AG04449 (cell line): ENCODE measurements around the gene DCDC2.

Experiments used
- CTCF ChIA-PET: fragments of 350-600 bp; formaldehyde crosslinking; extraction: SDS; loops from one replicate; lab custom pipeline; 2021; ENCODE audit warnings: antibody characterized with exemption; lab: Yijun Ruan, JAX
- POLR2A ChIA-PET: fragments of 400-600, 350-600 bp; formaldehyde crosslinking; extraction: SDS; loops from one replicate; lab custom pipeline; 2020; ENCODE audit warnings: antibody characterized with exemption, inconsistent platforms; lab: Yijun Ruan, JAX
- DNase-seq: peaks from one replicate; pipeline ENCODE4 v3.0.0-alpha.2; 2010; ENCODE audit warnings: low read depth, low spot score
- H3K4me3 ChIP-seq: 2 replicates; pipeline ENCODE4 v1.5.1; 2011; ENCODE audit warnings: low read depth, mild to moderate bottlenecking, control low read depth, low read length
- TF ChIP-seq, protein P1 (sequence below): IDR thresholded peaks from one replicate; pipeline ENCODE4 v1.5.1; 2011; ENCODE audit warnings: mild to moderate bottlenecking, moderate library complexity, low read length, control low read depth, inconsistent platforms; ENCODE audit not compliant: insufficient read depth; ENCODE audit errors: missing control alignments

Gene DCDC2

GRCh38 chr6:24229696-24230405 lies 128.0 kb downstream of the DCDC2 start:
- CTCF ChIA-PET, result no interaction called here
- DNase-seq, result no peak
- no peak overlapping the region for H3K4me3 ChIP-seq
- TF ChIP-seq, protein P1, sequence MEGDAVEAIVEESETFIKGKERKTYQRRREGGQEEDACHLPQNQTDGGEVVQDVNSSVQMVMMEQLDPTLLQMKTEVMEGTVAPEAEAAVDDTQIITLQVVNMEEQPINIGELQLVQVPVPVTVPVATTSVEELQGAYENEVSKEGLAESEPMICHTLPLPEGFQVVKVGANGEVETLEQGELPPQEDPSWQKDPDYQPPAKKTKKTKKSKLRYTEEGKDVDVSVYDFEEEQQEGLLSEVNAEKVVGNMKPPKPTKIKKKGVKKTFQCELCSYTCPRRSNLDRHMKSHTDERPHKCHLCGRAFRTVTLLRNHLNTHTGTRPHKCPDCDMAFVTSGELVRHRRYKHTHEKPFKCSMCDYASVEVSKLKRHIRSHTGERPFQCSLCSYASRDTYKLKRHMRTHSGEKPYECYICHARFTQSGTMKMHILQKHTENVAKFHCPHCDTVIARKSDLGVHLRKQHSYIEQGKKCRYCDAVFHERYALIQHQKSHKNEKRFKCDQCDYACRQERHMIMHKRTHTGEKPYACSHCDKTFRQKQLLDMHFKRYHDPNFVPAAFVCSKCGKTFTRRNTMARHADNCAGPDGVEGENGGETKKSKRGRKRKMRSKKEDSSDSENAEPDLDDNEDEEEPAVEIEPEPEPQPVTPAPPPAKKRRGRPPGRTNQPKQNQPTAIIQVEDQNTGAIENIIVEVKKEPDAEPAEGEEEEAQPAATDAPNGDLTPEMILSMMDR, result no peak
- POLR2A ChIA-PET, result no interaction called here

- no peak overlapping the region for H3K4me3 ChIP-seq
- DNase-seq, result no peak
- POLR2A ChIA-PET, result no interaction called here
- CTCF ChIA-PET, result no interaction called here
- TF ChIP-seq, protein P1, result no peak
These were observed 129.1 kb downstream of the DCDC2 start for GRCh38 chr6:24228681-24229255.

GRCh38 chr6:24228123-24228522 lies 129.7 kb downstream of the DCDC2 start:
- ChIA-PET CTCF (no interaction called here), POLR2A (no interaction called here)
- H3K4me3 ChIP-seq, result no peak overlapping the region
- TF ChIP-seq, protein P1, result no peak
- DNase-seq, result no peak

- ChIA-PET CTCF (no interaction called here), POLR2A (no interaction called here)
- DNase-seq, result no peak
- TF ChIP-seq, protein P1, result no peak
- no peak overlapping the region for H3K4me3 ChIP-seq
These were observed 130.3 kb downstream of the DCDC2 start for GRCh38 chr6:24227556-24227955.

DNA sequence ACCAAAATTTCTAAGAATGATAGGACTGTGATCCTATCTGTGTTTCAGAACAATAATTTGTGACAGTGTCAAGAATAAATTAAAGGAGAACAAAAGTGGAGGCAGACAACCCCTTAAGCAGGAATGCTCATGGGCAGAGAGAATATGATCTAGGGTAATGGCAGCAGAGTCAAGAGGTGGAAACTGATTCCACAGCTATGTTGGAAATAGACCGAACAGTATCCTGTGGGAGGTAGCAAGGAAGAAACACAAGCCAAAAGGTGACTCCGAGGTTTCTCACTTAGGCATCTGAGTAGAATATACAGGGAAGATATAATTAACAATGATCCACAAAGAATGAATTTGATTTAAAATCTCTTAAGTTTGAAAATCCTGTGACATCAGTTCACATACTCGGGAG lies 131.3 kb downstream of the DCDC2 start:
- POLR2A ChIA-PET, result no interaction called here
- TF ChIP-seq, protein P1, result no peak
- CTCF ChIA-PET, result no interaction called here
- DNase-seq, result no peak
- H3K4me3 ChIP-seq, result no peak overlapping the region

GRCh38 chr6:24225838-24226237 lies 132.0 kb downstream of the DCDC2 start:
- ChIA-PET POLR2A (no interaction called here), CTCF (no interaction called here)
- H3K4me3 ChIP-seq, result no peak overlapping the region
- no peak for DNase-seq
- TF ChIP-seq, protein P1, result no peak
